ENCODE measurements around the gene MYO19. TPM values are rescaled to one million over a fixed set of nuclear protein-coding genes. Genes with fewer than 3 reads are reported as not detected.

Gene MYO19
- total and polyA plus RNA-seq, 2 of the 8 experiments (the other 6 are each of a cell fraction or from before 2014, with no cell fraction given), result 126 to 163 TPM

GRCh38 chr17:36550491-36551417 lies 16.1 kb upstream of the MYO19 start (continued):
- TF ChIP-seq CHD7 (IDR thresholded peaks at IDR 0.05; ENCODE audit: insufficient replicate concordance, low read length) (no peak), RNF2 (IDR thresholded peaks at IDR 0.05; ENCODE audit: borderline replicate concordance, low read depth, low read length, missing control alignments, poor library complexity, severe bottlenecking) (no peak), SP4 (IDR thresholded peaks at IDR 0.05; ENCODE audit: low read length) (no peak), FOSL1 (IDR thresholded peaks at IDR 0.05; ENCODE audit: insufficient read depth, low read depth, low read length) (no peak), SRF (IDR thresholded peaks at IDR 0.05; ENCODE audit: low read depth, low read length) (no peak), E2F6 (IDR thresholded peaks at IDR 0.05) (no peak), PHF8 (conservative IDR thresholded peaks at IDR 0.05; ENCODE audit: low read depth, low read length) (no peak), SIN3A (conservative IDR thresholded peaks at IDR 0.05 in 1 of 2, IDR thresholded peaks at IDR 0.05 in 1 of 2; ENCODE audit: low read depth in 1 of 2, low read length in 2 of 2) (no peak)

All from H1 (cell line).